AG10803 (cell line): ENCODE data around the gene TRPV2.

Experiments
- DNase-seq: peaks from one replicate; pipeline ENCODE4 v3.0.0; 2010; ENCODE audit warnings: low read depth
- H3K4me3 ChIP-seq: 2 replicates; pipeline ENCODE4 v1.5.1; 2011; ENCODE audit warnings: mild to moderate bottlenecking, low read length, control low read depth
- CTCF ChIP-seq: conservative IDR thresholded peaks from 2 replicates; pipeline ENCODE4 v1.5.1; 2011; ENCODE audit warnings: mild to moderate bottlenecking, low read length, control low read depth, inconsistent platforms

The TRPV2 gene

GRCh38 chr17:16479264-16479663, 63.9 kb downstream of the TRPV2 start:
- DNase-seq: no peak
- no peak for TF ChIP-seq CTCF

GRCh38 chr17:16480995-16481394, 65.6 kb downstream of the TRPV2 start:
- H3K4me3 ChIP-seq: no peak overlapping the region
- DNase-seq: no peak
- TF ChIP-seq CTCF: no peak

More at GRCh38 chr17:16479264-16479663, 63.9 kb downstream of the TRPV2 start:
- H3K4me3 ChIP-seq: no peak overlapping the region

- H3K4me3 ChIP-seq: no peak overlapping the region
- TF ChIP-seq CTCF: no peak
- DNase-seq: no peak
Observed at GRCh38 chr17:16482253-16482652, 66.9 kb downstream of the TRPV2 start.

GRCh38 chr17:16483021-16483645, 67.8 kb downstream of the TRPV2 start:
- DNase-seq: no peak
- TF ChIP-seq CTCF: no peak
- no peak overlapping the region for H3K4me3 ChIP-seq

GRCh38 chr17:16484445-16485175, 69.2 kb downstream of the TRPV2 start:
- no peak for TF ChIP-seq CTCF
- DNase-seq: no peak
- H3K4me3 ChIP-seq: peak overlapping the region; percentile 27
